K562 (cell line): ENCODE data around the gene RPL36AL. TPM values are rescaled to one million over a fixed set of nuclear protein-coding genes. Genes with fewer than 3 reads are reported as not detected.
A peak's percentile ranks its signal among the peaks of the same experiment; 100 is the strongest.

ENCODE experiments used
- ATAC-seq: fragments of 200-7000 bp; cut with Tn5 transposase; 3 replicates; pipeline ENCODE4 v1.9.1; 2020; ENCODE audit warnings: moderate library complexity
- BruUV-seq: library from RNA; stranded (reverse); fragments of 400-500 nt; replicated peaks from 2 replicates; lab custom pipeline; 2021; lab: Mats Ljungman, UMichigan
- CTCF ChIA-PET: fragments of 300-600 bp; formaldehyde crosslinking; extraction: SDS; loops from one replicate; lab custom pipeline; 2021; ENCODE audit warnings: low intra/inter-chr PET ratio; lab: Yijun Ruan, JAX
- POLR2A ChIA-PET: fragments of 300-600, 350-650 bp; sonication (Branson Sonifier 250); formaldehyde crosslinking; extraction: SDS; loops from one replicate; lab custom pipeline; 2021; ENCODE audit warnings: antibody characterized with exemption, inconsistent platforms; lab: Yijun Ruan, JAX
- DNase-seq, 4 experiments: peaks; one replicate each; pipeline versions ENCODE4 v3.0.0 to v3.0.0-alpha.2; 2011 to 2018; ENCODE audit warnings: low spot score in 3 of 4, mixed read lengths in 3 of 4; ENCODE audit errors: extremely low read depth in 1 of 4
- FAIRE-seq: peaks from 2 replicates; lab custom pipeline; 2011; peaks lifted over from hg19 to GRCh38; lab: Jason Lieb, UNC
- H2AFZ ChIP-seq: 2 replicates; pipeline ENCODE4 v1.6.0; 2011; ENCODE audit warnings: low read depth, low read length, control low read depth, inconsistent platforms
- H3K27ac ChIP-seq: fragments of 200-600 bp; 3 replicates; pipeline ENCODE4 v1.8.0; 2011; ENCODE audit warnings: low read depth, mild to moderate bottlenecking, control low read depth, inconsistent platforms, low read length, moderate library complexity, mixed read lengths; ENCODE audit errors: extremely low read depth
- H3K27me3 ChIP-seq, 2 experiments: fragments of 300-600 bp in 1 of 2; 2 replicates in 1 of 2; 3 replicates in 1 of 2; pipeline versions ENCODE4 v1.6.0 to v1.8.0; 2011; ENCODE audit warnings: inconsistent platforms in 2 of 2, low read length in 2 of 2, mild to moderate bottlenecking in 1 of 2, mixed read lengths in 1 of 2, moderate library complexity in 1 of 2; ENCODE audit not compliant: control insufficient read depth in 2 of 2, insufficient read depth in 2 of 2
- H3K36me3 ChIP-seq: fragments of 300-600 bp; 3 replicates; pipeline ENCODE4 v1.8.0; 2011; ENCODE audit warnings: mild to moderate bottlenecking, low read length, inconsistent platforms; ENCODE audit not compliant: control insufficient read depth, insufficient read depth
- H3K4me1 ChIP-seq, 2 experiments: fragments of 200-600 bp in 1 of 2; replicated peaks in 1 of 2; 2 replicates in 1 of 2; 3 replicates in 1 of 2; pipeline versions ENCODE4 v1.5.1 to v1.8.0; 2011; ENCODE audit warnings: inconsistent platforms in 2 of 2, low read length in 2 of 2, mild to moderate bottlenecking in 1 of 2, mixed read lengths in 1 of 2, moderate library complexity in 1 of 2; ENCODE audit not compliant: control insufficient read depth in 2 of 2, insufficient read depth in 2 of 2
- H3K4me2 ChIP-seq: 2 replicates; pipeline ENCODE4 v1.6.1; 2011; ENCODE audit warnings: low read length, control low read depth, inconsistent platforms, mixed read lengths; ENCODE audit not compliant: insufficient read depth
- H3K4me3 ChIP-seq: fragments of 200-600 bp; sonication (generic), shearing (Covaris generic); 2 replicates; pipeline ENCODE4 v1.5.1; 2016; ENCODE audit warnings: control low read depth, inconsistent platforms
- H3K79me2 ChIP-seq: fragments of 200-600 bp; 3 replicates; pipeline ENCODE4 v1.8.0; 2011; ENCODE audit warnings: low read length, inconsistent platforms; ENCODE audit not compliant: control insufficient read depth, insufficient read depth
- H3K9ac ChIP-seq, 2 experiments: 2 replicates each; pipeline versions ENCODE4 v1.6.0 to v1.6.1; 2011; ENCODE audit warnings: low read depth in 2 of 2, low read length in 2 of 2, control low read depth in 1 of 2, inconsistent platforms in 1 of 2, mild to moderate bottlenecking in 1 of 2, mixed read lengths in 1 of 2; ENCODE audit not compliant: insufficient read depth in 1 of 2
- H3K9me1 ChIP-seq: one replicate; pipeline ENCODE4 v1.6.0; 2011; ENCODE audit warnings: inconsistent platforms, mild to moderate bottlenecking, low read length, moderate library complexity; ENCODE audit not compliant: control insufficient read depth, insufficient read depth
- H3K9me3 ChIP-seq: replicated peaks from 2 replicates; pipeline ENCODE4 v1.5.1; 2011; ENCODE audit warnings: low read depth, low read length, inconsistent platforms; ENCODE audit not compliant: control insufficient read depth, insufficient read depth
- H4K20me1 ChIP-seq: replicated peaks from 2 replicates; pipeline ENCODE4 v1.6.1; 2011; ENCODE audit warnings: low read length, inconsistent platforms, mixed read lengths; ENCODE audit not compliant: control insufficient read depth, insufficient read depth
- REST ChIP-seq, 2 experiments: fragments of 450-650 bp; formaldehyde crosslinking in 1 of 2; IDR thresholded peaks; 2 replicates each; pipeline versions ENCODE4 v1.4.0 to v1.6.1; 2014 to 2020; ENCODE audit warnings: mild to moderate bottlenecking in 2 of 2, borderline replicate concordance in 1 of 2, low read depth in 1 of 2
- ZNF24 ChIP-seq: fragments of 450-650 bp; IDR thresholded peaks from 2 replicates; pipeline ENCODE4 v1.6.1; 2016
- ZNF57 ChIP-seq: fragments of 450-650 bp; formaldehyde crosslinking; IDR thresholded peaks from 2 replicates; pipeline ENCODE4 v1.4.0; 2020; ENCODE audit warnings: mild to moderate bottlenecking, moderate library complexity
- WGBS: fragments of 100-300 bp; shearing (Covaris generic); methylation state at CpG from one replicate; pipeline ENCODE4 v1.1.6; 2016; ENCODE audit warnings: low coverage, mixed read lengths; ENCODE audit not compliant: insufficient coverage; ENCODE audit errors: missing lambda C conversion rate; 5-methylcytosine and 5-hydroxymethylcytosine counted together
- in situ Hi-C: fragments of 300-500 bp; cut with MboI; formaldehyde crosslinking; loops from 4 replicates; pipeline ENCODE4 v1.15.0; 2018; ENCODE audit warnings: inconsistent platforms, mixed read lengths
- intact Hi-C: fragments of 100-400 bp; cut with micrococcal nuclease; formaldehyde crosslinking; loops from 2 replicates; pipeline ENCODE4 v1.14.2; 2022
- polyA plus RNA-seq, 8 experiments: library from polyadenylated mRNA; depleted of rRNA in 4 of 8; stranded (reverse) in 5 of 8; unstranded in 3 of 8; fragments of >200 nt; fragmentation: Nextera tagmentation in 2 of 8; fragmentation: Illumina TruSeq in 1 of 8; extraction: Ambion mirVana in 2 of 8; extraction: Trizol in 1 of 8; gene quantifications; 2 replicates each; pipeline versions ENCODE4 v1.2.1 to v1.2.3, GENCODE V29; 2011 to 2014; ENCODE audit warnings: inconsistent platforms in 1 of 8, missing spikeins in 1 of 8
- total RNA-seq, 7 experiments: library from RNA; depleted of rRNA in 6 of 7; stranded (reverse); fragments of >200 nt in 6 of 7; fragmentation: Illumina TruSeq in 2 of 7; extraction: Trizol in 2 of 7; gene quantifications; 2 replicates each; pipeline versions ENCODE4 v1.2.1 to v1.2.3, GENCODE V29; 2011 to 2021; ENCODE audit warnings: low replicate concordance in 1 of 7

The RPL36AL gene
- total and polyA plus RNA-seq, 9 of the 15 experiments (the other 6 are each of a cell fraction or from before 2014, with no cell fraction given), result 146 to 674 (median 360) TPM

DNA sequence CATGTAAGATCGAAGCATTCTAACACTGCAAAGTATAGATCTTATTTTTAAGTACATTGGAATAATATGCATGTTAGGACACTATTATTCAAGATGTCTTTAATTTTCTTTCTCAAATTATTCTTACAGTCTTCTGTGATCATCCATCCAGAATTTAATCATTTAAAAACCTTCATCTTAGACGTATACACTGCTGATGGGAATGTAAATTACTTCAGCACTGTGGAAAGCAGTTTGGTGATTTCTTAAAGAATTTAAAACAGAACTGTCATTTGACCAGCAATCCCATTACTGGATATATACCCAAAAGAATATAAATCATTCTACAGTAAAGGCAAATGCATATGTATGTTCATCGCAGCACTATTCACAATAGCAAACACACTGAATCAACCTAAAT is 31.0 kb downstream of the RPL36AL start:
- no peak for FAIRE-seq
- DNase-seq, result no peak
- H3K4me2 ChIP-seq, result no peak overlapping the region
- TF ChIP-seq ZNF57 (CRISPR knock-in tag) (no peak), REST (IDR thresholded peaks at IDR 0.05; ENCODE audit: borderline replicate concordance) (peak; percentile 39), REST (CRISPR knock-in tag; IDR thresholded peaks at IDR 0.05; ENCODE audit: low read depth) (no peak), ZNF24 (no peak)
- no TSS peak for BruUV-seq
- no peaks in the 10 kb centered on the region for H3K9me3 ChIP-seq
- peaks cover 13% of the 10 kb centered on the region; the same call in 2 of the 3 replicates for H3K36me3 ChIP-seq
- ChIA-PET CTCF (no interaction called here), POLR2A (no interaction called here)
- H2AFZ ChIP-seq, result no peak overlapping the region
- H3K9ac ChIP-seq, result no peak overlapping the region
- H3K79me2 ChIP-seq, result peaks cover 19% of the 10 kb centered on the region
- intact Hi-C loops (loop anchor here (5.0 kb wide), 2 partner anchors 33 to 263 kb away; partner anchors contain the start of genes MGAT2, NEMF and RPL36AL), in situ Hi-C loops (no loop called here)
- no peak overlapping the region for H3K27ac ChIP-seq
- H3K27me3 ChIP-seq, result no peaks in the 10 kb centered on the region
- 58% methylated on average over 3 of the region's 3 CpGs for WGBS
- H3K4me1 ChIP-seq, result peaks cover 6 to 13% of the 10 kb centered on the region in 2 experiments
- H3K4me3 ChIP-seq, result no peak overlapping the region
- ATAC-seq, result no peak
- H3K9me1 ChIP-seq, result no peaks in the 10 kb centered on the region
- peaks cover 5% of the 10 kb centered on the region for H4K20me1 ChIP-seq
